Activated CD8-positive, alpha-beta memory T cell treated with anti-CD3 and anti-CD28 coated beads for 36 hours (primary cell): Measurements from ENCODE around the gene DZIP1L. TPM values are rescaled to one million over a fixed set of nuclear protein-coding genes. Genes with fewer than 3 reads are reported as not detected.
"Not testable (repeated sequence)": the region's sequence is repeated elsewhere in the genome, so short reads cannot be mapped to it uniquely, and the experiment has no call there.

Source experiments
- CTCF ChIA-PET: fragments of 350-600 bp; sonication (Branson Sonifier 250); formaldehyde crosslinking; loops from one replicate; lab custom pipeline; 2021; ENCODE audit warnings: antibody characterized with exemption; lab: Charles Lee
- POLR2A ChIA-PET: fragments of 350-600 bp; sonication (Branson Sonifier 250); formaldehyde crosslinking; loops from one replicate; lab custom pipeline; 2021; ENCODE audit warnings: antibody characterized with exemption; lab: Charles Lee
- total RNA-seq, 2 experiments: library from RNA; stranded (reverse); gene quantifications; one replicate each; pipeline ENCODE4 v1.2.3, GENCODE V29; 2021

DZIP1L gene
- total RNA-seq: under 1 TPM; 0.13 to 0.21 TPM

GRCh38 chr3:138114988-138115971, at the start of gene DZIP1L:
Gene DZIP1L, minus strand, starts transcription at chr3:138115608. Its CDS starts 11,637 bp downstream, at chr3:138103971.
- ChIA-PET POLR2A (no interaction called here), CTCF (interaction anchor here (0.8 to 1.1 kb wide), 3 partner anchors 10 to 49 kb away, joined by 3 read pairs; no protein-coding TSS in a partner anchor)

- ChIA-PET POLR2A (no interaction called here), CTCF (interaction anchor here (0.7 kb wide), 1 partner anchor 339 kb away, joined by 3 read pairs; no protein-coding TSS in a partner anchor)
Observed at GRCh38 chr3:138165061-138165460, 49.7 kb upstream of the DZIP1L start.

- CTCF ChIA-PET: no interaction called here
- POLR2A ChIA-PET: no interaction called here
Observed at GRCh38 chr3:138157743-138158142, 42.3 kb upstream of the DZIP1L start.

GRCh38 chr3:138154534-138154933, 39.1 kb upstream of the DZIP1L start:
- POLR2A ChIA-PET: no interaction called here
- CTCF ChIA-PET: no interaction called here

GRCh38 chr3:138148503-138148902, 33.1 kb upstream of the DZIP1L start:
- ChIA-PET CTCF (no interaction called here), POLR2A (no interaction called here)

- CTCF ChIA-PET, POLR2A ChIA-PET: not testable (repeated sequence)
Observed at GRCh38 chr3:138142181-138142580, 26.8 kb upstream of the DZIP1L start.

GRCh38 chr3:138140940-138141339, 25.5 kb upstream of the DZIP1L start:
- ChIA-PET CTCF (no interaction called here), POLR2A (no interaction called here)

GRCh38 chr3:138139691-138140090, 24.3 kb upstream of the DZIP1L start:
- POLR2A ChIA-PET: no interaction called here
- CTCF ChIA-PET: no interaction called here

- ChIA-PET POLR2A (no interaction called here), CTCF (no interaction called here)
Observed at GRCh38 chr3:138137861-138138260, 22.5 kb upstream of the DZIP1L start.

GRCh38 chr3:138136201-138136600, 20.8 kb upstream of the DZIP1L start:
- CTCF ChIA-PET: no interaction called here
- POLR2A ChIA-PET: no interaction called here

- ChIA-PET CTCF (no interaction called here), POLR2A (no interaction called here)
Observed at GRCh38 chr3:138135833-138136194, 20.4 kb upstream of the DZIP1L start.

- CTCF ChIA-PET: no interaction called here
- POLR2A ChIA-PET: no interaction called here
Observed at GRCh38 chr3:138135146-138135832, 19.9 kb upstream of the DZIP1L start.

GRCh38 chr3:138132239-138132638, 16.8 kb upstream of the DZIP1L start, which contains the start of gene A4GNT:
Gene A4GNT, minus strand, starts transcription at chr3:138132390. Its CDS starts 1,134 bp downstream, at chr3:138131256.
- ChIA-PET CTCF (no interaction called here), POLR2A (no interaction called here)

- ChIA-PET POLR2A (no interaction called here), CTCF (interaction anchor here (0.9 kb wide), 1 partner anchor 57 kb away, joined by 3 read pairs; no protein-coding TSS in a partner anchor)
Observed at GRCh38 chr3:138127636-138128365, 12.4 kb upstream of the DZIP1L start.

- POLR2A ChIA-PET: no interaction called here
- CTCF ChIA-PET: interaction anchor here (0.6 to 0.9 kb wide), 2 partner anchors 11 to 1729 kb away, joined by 3 to 4 read pairs; partner anchors contain the start of gene DZIP1L
Observed at GRCh38 chr3:138125548-138126221, 10.3 kb upstream of the DZIP1L start.

- ChIA-PET POLR2A (no interaction called here), CTCF (interaction anchor here (0.9 kb wide), 1 partner anchor 10 kb away, joined by 3 read pairs; the partner anchor contains the start of gene DZIP1L)
Observed at GRCh38 chr3:138124706-138125355, 9.4 kb upstream of the DZIP1L start.

GRCh38 chr3:138124188-138124587, 8.8 kb upstream of the DZIP1L start:
- CTCF ChIA-PET: no interaction called here
- POLR2A ChIA-PET: no interaction called here

GRCh38 chr3:138119423-138119766, 4.0 kb upstream of the DZIP1L start:
- POLR2A ChIA-PET: no interaction called here
- CTCF ChIA-PET: interaction anchor here (0.7 to 3.0 kb wide), 5 partner anchors 8 to 53 kb away, joined by 3 to 24 read pairs (median 10); no protein-coding TSS in a partner anchor
